ENCODE results near the gene CD6. TPM values are rescaled to one million over a fixed set of nuclear protein-coding genes. Genes with fewer than 3 reads are reported as not detected.

CD6 gene
- total RNA-seq, 1 experiment from 2014 or later: not detected

DNA sequence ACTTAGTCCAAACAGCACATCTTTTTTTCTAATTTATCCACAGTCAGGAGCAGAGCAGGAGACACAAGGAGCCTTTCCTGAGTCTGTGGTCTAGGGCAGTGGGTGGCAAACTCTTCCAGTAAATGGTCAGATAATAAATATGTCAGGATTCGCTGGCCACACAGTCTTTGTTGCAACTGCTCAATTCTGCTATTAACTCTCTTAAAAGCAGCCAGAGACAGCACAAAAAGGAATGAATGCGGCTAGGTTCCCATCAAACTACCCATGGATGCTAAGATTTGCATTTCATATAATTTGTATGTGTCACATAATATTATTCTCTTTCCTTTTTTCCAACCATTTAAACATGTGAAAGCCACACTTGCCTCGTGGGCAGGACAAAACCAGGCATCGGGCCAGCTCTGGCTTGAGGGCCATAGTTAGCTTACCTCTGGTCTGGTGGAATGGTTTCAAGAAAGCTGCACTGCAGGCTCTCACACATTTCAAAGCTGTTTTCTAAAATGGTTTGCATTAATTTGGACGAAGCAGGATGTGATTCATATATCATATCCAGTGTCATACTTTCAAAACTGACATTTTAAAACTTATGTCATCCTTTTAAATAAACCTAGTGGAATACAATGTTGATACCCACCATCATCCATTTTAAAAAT, 66.1 kb downstream of the CD6 start:
- peaks cover 34% of the 10 kb centered on the region for H3K27me3 Mint-ChIP-seq (ENCODE audit: low read depth)
- no peaks in the 10 kb centered on the region for H3K9me3 Mint-ChIP-seq
- Histone ChIP-seq H3K27ac (ENCODE audit: insufficient read length, low read depth, low read length) (no peak overlapping the region), H2BK12ac (ENCODE audit: insufficient read length, low read depth, low read length) (no peak overlapping the region), H4K20me1 (ENCODE audit: control insufficient read depth, insufficient read depth, insufficient read length) (no peaks in the 10 kb centered on the region), H4K8ac (replicated peaks; ENCODE audit: insufficient read length, low read depth, low read length) (no peak overlapping the region), H3K79me2 (ENCODE audit: insufficient read depth, low read length) (no peaks in the 10 kb centered on the region), H2AFZ (ENCODE audit: low read length) (no peak overlapping the region), H3K9me3 (ENCODE audit: control insufficient read depth, low read depth, low read length) (no peaks in the 10 kb centered on the region), H3K4me1 (ENCODE audit: insufficient read depth, low read length) (no peaks in the 10 kb centered on the region), H2BK120ac (ENCODE audit: low read depth, low read length, poor library complexity, severe bottlenecking) (no peak overlapping the region), H3K4me2 (ENCODE audit: insufficient read depth, insufficient read length, low read length) (no peak overlapping the region), H4K91ac (ENCODE audit: insufficient read length, low read depth, low read length) (no peak overlapping the region), H2BK5ac (ENCODE audit: insufficient read length, low read length) (no peak overlapping the region), H3K9ac (ENCODE audit: extremely low read depth, insufficient read length, low read length) (no peak overlapping the region), H3K23ac (ENCODE audit: insufficient read length, low read depth, low read length) (no peak overlapping the region), H3K18ac (ENCODE audit: insufficient read length, low read depth, low read length) (no peak overlapping the region), H3K14ac (ENCODE audit: insufficient read depth, low read length) (no peak overlapping the region), H2AK5ac (ENCODE audit: insufficient read length, low read length) (no peak overlapping the region), H3K56ac (ENCODE audit: insufficient read length, low read depth, low read length) (no peak overlapping the region), H3T11ph (ENCODE audit: low read length) (no peak overlapping the region), H2BK15ac (ENCODE audit: low read depth, low read length) (no peak overlapping the region), H3K4ac (ENCODE audit: low read depth, low read length) (no peak overlapping the region), H3K79me1 (ENCODE audit: insufficient read depth, low read depth, low read length, poor library complexity, severe bottlenecking) (no peaks in the 10 kb centered on the region), H2BK20ac (ENCODE audit: low read depth, low read length, poor library complexity, severe bottlenecking) (no peak overlapping the region), H4K5ac (ENCODE audit: insufficient read length, low read depth, low read length) (no peak overlapping the region), H3K23me2 (ENCODE audit: insufficient read length, low read depth, low read length, poor library complexity, severe bottlenecking) (no peaks in the 10 kb centered on the region), H3K27me3 (ENCODE audit: insufficient read depth, low read length) (no peaks in the 10 kb centered on the region)
- TF ChIP-seq, protein P1, sequence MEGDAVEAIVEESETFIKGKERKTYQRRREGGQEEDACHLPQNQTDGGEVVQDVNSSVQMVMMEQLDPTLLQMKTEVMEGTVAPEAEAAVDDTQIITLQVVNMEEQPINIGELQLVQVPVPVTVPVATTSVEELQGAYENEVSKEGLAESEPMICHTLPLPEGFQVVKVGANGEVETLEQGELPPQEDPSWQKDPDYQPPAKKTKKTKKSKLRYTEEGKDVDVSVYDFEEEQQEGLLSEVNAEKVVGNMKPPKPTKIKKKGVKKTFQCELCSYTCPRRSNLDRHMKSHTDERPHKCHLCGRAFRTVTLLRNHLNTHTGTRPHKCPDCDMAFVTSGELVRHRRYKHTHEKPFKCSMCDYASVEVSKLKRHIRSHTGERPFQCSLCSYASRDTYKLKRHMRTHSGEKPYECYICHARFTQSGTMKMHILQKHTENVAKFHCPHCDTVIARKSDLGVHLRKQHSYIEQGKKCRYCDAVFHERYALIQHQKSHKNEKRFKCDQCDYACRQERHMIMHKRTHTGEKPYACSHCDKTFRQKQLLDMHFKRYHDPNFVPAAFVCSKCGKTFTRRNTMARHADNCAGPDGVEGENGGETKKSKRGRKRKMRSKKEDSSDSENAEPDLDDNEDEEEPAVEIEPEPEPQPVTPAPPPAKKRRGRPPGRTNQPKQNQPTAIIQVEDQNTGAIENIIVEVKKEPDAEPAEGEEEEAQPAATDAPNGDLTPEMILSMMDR (conservative IDR thresholded peaks at IDR 0.05): no peak
- peaks cover 7 to 11% of the 10 kb centered on the region in 2 experiments for H3K4me1 Mint-ChIP-seq
- H3K4me3 Mint-ChIP-seq: no peak overlapping the region
- no peak for DNase-seq
- no peaks in the 10 kb centered on the region for H3K36me3 Mint-ChIP-seq (ENCODE audit: insufficient read depth in 1 of 3, low read depth in 3 of 3)
- H3K27ac Mint-ChIP-seq: no peak overlapping the region
- no CpG with 5 or more reads among the region's 5 CpGs for WGBS (ENCODE audit: extremely low coverage, insufficient read length, low lambda C conversion rate)

Data from H9 (cell line).